HFF-Myc (cell line): ENCODE measurements around the gene PGPEP1.
"Not testable (repeated sequence)": the region's sequence is repeated elsewhere in the genome, so short reads cannot be mapped to it uniquely, and the experiment has no call there.

Experiments used
- DNase-seq: peaks from one replicate; pipeline ENCODE4 v3.0.0-alpha.2; 2011; ENCODE audit warnings: low read depth; ENCODE audit errors: extremely low read depth
- H3K4me3 ChIP-seq: replicated peaks from 2 replicates; pipeline ENCODE4 v1.5.1; 2011; ENCODE audit warnings: low read depth, mild to moderate bottlenecking, control low read depth, low read length
- TF ChIP-seq, protein P1 (sequence below): IDR thresholded peaks from 2 replicates; pipeline ENCODE4 v1.5.1; 2012; ENCODE audit warnings: mild to moderate bottlenecking, low read depth, low read length, control low read depth; ENCODE audit errors: missing control alignments

The PGPEP1 gene

GRCh38 chr19:18340990-18341868, 831 bp downstream of the PGPEP1 start:
- TF ChIP-seq, protein P1, sequence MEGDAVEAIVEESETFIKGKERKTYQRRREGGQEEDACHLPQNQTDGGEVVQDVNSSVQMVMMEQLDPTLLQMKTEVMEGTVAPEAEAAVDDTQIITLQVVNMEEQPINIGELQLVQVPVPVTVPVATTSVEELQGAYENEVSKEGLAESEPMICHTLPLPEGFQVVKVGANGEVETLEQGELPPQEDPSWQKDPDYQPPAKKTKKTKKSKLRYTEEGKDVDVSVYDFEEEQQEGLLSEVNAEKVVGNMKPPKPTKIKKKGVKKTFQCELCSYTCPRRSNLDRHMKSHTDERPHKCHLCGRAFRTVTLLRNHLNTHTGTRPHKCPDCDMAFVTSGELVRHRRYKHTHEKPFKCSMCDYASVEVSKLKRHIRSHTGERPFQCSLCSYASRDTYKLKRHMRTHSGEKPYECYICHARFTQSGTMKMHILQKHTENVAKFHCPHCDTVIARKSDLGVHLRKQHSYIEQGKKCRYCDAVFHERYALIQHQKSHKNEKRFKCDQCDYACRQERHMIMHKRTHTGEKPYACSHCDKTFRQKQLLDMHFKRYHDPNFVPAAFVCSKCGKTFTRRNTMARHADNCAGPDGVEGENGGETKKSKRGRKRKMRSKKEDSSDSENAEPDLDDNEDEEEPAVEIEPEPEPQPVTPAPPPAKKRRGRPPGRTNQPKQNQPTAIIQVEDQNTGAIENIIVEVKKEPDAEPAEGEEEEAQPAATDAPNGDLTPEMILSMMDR, result no peak
- no peak for DNase-seq
- peak overlapping the region; percentile 53 for H3K4me3 ChIP-seq

DNA sequence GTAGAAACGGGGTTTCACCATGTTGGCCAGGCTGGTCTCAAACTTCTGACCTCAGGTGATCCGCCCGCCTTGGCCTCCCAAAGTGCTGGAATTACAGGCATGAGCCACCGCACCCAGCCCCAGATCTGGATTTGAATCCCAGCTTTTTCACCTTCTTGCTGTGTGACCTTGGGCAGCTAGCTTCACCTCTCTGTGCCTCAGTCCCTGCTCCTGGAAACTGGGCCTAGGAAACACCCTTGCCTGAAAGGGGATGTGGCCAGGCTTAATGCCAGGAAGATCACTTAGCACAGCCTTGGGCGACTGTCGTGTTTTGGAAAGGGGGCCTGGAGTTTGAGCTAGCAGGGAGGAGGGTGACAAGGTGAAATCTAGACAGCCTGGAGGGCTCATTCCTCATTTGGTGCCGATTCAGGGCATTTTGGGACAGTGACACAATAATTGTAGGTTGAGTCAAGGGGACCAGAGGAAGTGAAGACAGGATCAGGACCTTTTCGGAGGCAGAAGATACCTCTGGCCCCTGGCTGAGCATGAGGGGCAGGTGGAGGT, 1.8 kb downstream of the PGPEP1 start:
- TF ChIP-seq, protein P1, result no peak
- DNase-seq, result no peak
- no peak overlapping the region for H3K4me3 ChIP-seq

DNA sequence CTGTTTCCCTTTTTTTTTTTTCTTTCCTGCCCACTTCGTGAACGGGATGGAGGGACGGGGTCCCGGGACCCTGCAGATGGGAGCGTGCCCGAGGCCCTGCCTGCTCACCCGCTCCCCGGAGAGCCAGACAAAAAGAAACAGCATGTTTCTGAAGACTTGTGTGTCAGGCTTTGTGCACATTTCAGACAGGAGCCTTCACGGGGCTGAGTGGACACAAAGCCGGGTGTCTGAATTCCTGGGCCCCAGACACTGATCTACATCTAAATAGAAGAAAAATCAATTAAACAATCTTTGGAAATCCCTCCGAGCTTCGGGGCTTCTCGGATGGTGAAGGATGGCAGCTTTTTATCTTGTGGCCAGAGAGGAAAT, 4.2 kb downstream of the PGPEP1 start:
- no peak overlapping the region for H3K4me3 ChIP-seq
- TF ChIP-seq, protein P1, result no peak
- DNase-seq, result no peak

GRCh38 chr19:18345296-18345695, 4.9 kb downstream of the PGPEP1 start:
- H3K4me3 ChIP-seq, result no peak overlapping the region
- TF ChIP-seq, protein P1, result no peak
- no peak for DNase-seq

- no peak for DNase-seq
- no peak overlapping the region for H3K4me3 ChIP-seq
- TF ChIP-seq, protein P1, result no peak
These were observed 5.7 kb downstream of the PGPEP1 start for GRCh38 chr19:18346091-18346490.

GRCh38 chr19:18348171-18348570, 7.8 kb downstream of the PGPEP1 start:
- no peak for DNase-seq
- TF ChIP-seq, protein P1, result no peak
- no peak overlapping the region for H3K4me3 ChIP-seq

DNA sequence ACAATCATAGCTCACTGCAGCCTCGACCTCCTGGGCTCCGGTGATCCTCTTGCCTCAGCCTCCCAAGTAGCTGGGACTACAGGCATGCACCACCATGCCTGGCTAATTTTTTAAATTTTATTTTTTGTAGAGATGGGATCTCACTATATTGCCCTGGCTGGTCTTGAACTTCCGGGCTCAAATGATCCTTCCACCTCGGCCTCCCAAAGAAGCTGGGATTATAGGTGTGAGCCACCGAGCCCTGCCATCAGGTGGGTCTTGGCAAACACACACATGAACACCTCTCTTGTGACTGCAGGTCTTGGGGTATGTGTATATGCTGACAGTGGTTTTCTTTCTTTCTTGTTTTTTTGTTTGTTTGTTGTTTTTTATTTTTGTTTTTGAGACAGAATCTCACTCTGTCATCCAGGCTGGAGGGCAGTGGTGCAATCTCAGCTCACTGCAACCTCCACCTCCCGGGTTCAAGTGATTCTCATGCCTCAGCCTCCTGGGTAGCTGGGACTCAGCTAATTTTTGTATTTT, 8.5 kb downstream of the PGPEP1 start:
- DNase-seq, H3K4me3 ChIP-seq: not testable (repeated sequence)
